ENCODE results near the gene IMMP2L.

GRCh38 chr7:111459065-111459756, 103.1 kb downstream of the IMMP2L start:
- TF ChIP-seq TCF12 (IDR thresholded peaks at IDR 0.05) = no peak
- TF ChIP-seq TCF12 (CRISPR knock-in tag; IDR thresholded peaks at IDR 0.05) = no peak
- TF ChIP-seq, protein P1, sequence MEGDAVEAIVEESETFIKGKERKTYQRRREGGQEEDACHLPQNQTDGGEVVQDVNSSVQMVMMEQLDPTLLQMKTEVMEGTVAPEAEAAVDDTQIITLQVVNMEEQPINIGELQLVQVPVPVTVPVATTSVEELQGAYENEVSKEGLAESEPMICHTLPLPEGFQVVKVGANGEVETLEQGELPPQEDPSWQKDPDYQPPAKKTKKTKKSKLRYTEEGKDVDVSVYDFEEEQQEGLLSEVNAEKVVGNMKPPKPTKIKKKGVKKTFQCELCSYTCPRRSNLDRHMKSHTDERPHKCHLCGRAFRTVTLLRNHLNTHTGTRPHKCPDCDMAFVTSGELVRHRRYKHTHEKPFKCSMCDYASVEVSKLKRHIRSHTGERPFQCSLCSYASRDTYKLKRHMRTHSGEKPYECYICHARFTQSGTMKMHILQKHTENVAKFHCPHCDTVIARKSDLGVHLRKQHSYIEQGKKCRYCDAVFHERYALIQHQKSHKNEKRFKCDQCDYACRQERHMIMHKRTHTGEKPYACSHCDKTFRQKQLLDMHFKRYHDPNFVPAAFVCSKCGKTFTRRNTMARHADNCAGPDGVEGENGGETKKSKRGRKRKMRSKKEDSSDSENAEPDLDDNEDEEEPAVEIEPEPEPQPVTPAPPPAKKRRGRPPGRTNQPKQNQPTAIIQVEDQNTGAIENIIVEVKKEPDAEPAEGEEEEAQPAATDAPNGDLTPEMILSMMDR (CRISPR knock-in tag; IDR thresholded peaks at IDR 0.05) = no peak
- no peak for TF ChIP-seq RXRA (CRISPR knock-in tag; IDR thresholded peaks at IDR 0.05)
- no peak for TF ChIP-seq GZF1 (CRISPR knock-in tag; IDR thresholded peaks at IDR 0.05)
- no peak for TF ChIP-seq POLR2AphosphoS5 (IDR thresholded peaks at IDR 0.05; ENCODE audit: low read depth, low read length)
- no peak for TF ChIP-seq MXD4 (CRISPR knock-in tag; IDR thresholded peaks at IDR 0.05)
- TF ChIP-seq HNRNPUL1 (IDR thresholded peaks at IDR 0.05; ENCODE audit: low read depth, low read length) = no peak
- TF ChIP-seq MAFF (IDR thresholded peaks at IDR 0.05; ENCODE audit: low read depth, low read length) = no peak
- TF ChIP-seq ZBTB26 (CRISPR knock-in tag; IDR thresholded peaks at IDR 0.05; ENCODE audit: borderline replicate concordance) = no peak

All from HepG2 (cell line).